OCI-LY7 (cell line): Measurements from ENCODE around the gene DUSP22. TPM values are rescaled to one million over a fixed set of nuclear protein-coding genes. Genes with fewer than 3 reads are reported as not detected.

ENCODE experiments used
- BruUV-seq: library from RNA; stranded (reverse); fragments of 400-500 nt; replicated peaks from 2 replicates; lab custom pipeline; 2021; lab: Mats Ljungman, UMichigan
- CTCF ChIA-PET: fragments of 300-600 bp; sonication (Branson Sonifier 250); formaldehyde crosslinking; loops from one replicate; lab custom pipeline; 2022; ENCODE audit warnings: antibody characterized with exemption; ENCODE audit not compliant: unreplicated experiment; lab: Charles Lee
- POLR2A ChIA-PET: fragments of 300-600 bp; sonication (Branson Sonifier 250); formaldehyde crosslinking; loops from one replicate; lab custom pipeline; 2022; ENCODE audit warnings: antibody characterized with exemption; lab: Charles Lee
- DNase-seq: peaks from one replicate; pipeline ENCODE4 v3.0.0-alpha.2; 2015; ENCODE audit warnings: low spot score
- H2AFZ ChIP-seq: fragments of 200-600 bp; sonication (generic), shearing (Covaris generic); 2 replicates; pipeline ENCODE4 v1.6.1; 2014; ENCODE audit warnings: mild to moderate bottlenecking, antibody characterized with exemption, low read length, moderate library complexity
- H3K27ac ChIP-seq: fragments of 200-600 bp; sonication (generic); 2 replicates; pipeline ENCODE4 v1.5.1; 2014; ENCODE audit warnings: mixed run types, low read depth, mild to moderate bottlenecking, moderate library complexity, low read length, inconsistent platforms; ENCODE audit not compliant: poor library complexity, severe bottlenecking
- H3K36me3 ChIP-seq: fragments of 200-600 bp; sonication (generic); 2 replicates; pipeline ENCODE4 v1.6.1; 2014; ENCODE audit warnings: mild to moderate bottlenecking, antibody characterized with exemption, low read length, moderate library complexity, mixed read lengths; ENCODE audit not compliant: insufficient read depth
- H3K4me1 ChIP-seq: fragments of 200-600 bp; sonication (generic); 2 replicates; pipeline ENCODE4 v1.5.1; 2014; ENCODE audit warnings: mild to moderate bottlenecking, low read length; ENCODE audit not compliant: insufficient read depth, poor library complexity, severe bottlenecking
- H3K4me2 ChIP-seq: fragments of 200-600 bp; sonication (generic); 2 replicates; pipeline ENCODE4 v1.6.1; 2014; ENCODE audit warnings: mild to moderate bottlenecking, low read length
- H3K4me3 ChIP-seq: fragments of 200-600 bp; sonication (generic); 2 replicates; pipeline ENCODE4 v1.5.1; 2014; ENCODE audit warnings: mild to moderate bottlenecking, low read depth, low read length; ENCODE audit not compliant: poor library complexity, severe bottlenecking
- H3K79me2 ChIP-seq: fragments of 200-600 bp; sonication (generic); 2 replicates; pipeline ENCODE4 v1.6.1; 2016; ENCODE audit warnings: low read depth, mild to moderate bottlenecking, low read length, moderate library complexity, mixed read lengths; ENCODE audit not compliant: insufficient read depth
- H3K9me2 ChIP-seq: fragments of 200-600 bp; sonication (generic); 2 replicates; pipeline ENCODE4 v1.6.1; 2016; ENCODE audit warnings: mild to moderate bottlenecking, low read length, mixed read lengths; ENCODE audit not compliant: insufficient read depth
- H3K9me3 ChIP-seq: fragments of 200-600 bp; sonication (generic); 2 replicates; pipeline ENCODE4 v1.6.1; 2014; ENCODE audit warnings: mild to moderate bottlenecking, mixed run types, low read length, mixed read lengths
- H4K20me1 ChIP-seq: fragments of 200-600 bp; sonication (generic); 2 replicates; pipeline ENCODE4 v1.6.1; 2014; ENCODE audit warnings: mild to moderate bottlenecking, antibody characterized with exemption, low read length, moderate library complexity, mixed read lengths; ENCODE audit not compliant: insufficient read depth
- EZH2phosphoT487 ChIP-seq: fragments of 200-600 bp; sonication (generic); IDR thresholded peaks from 2 replicates; pipeline ENCODE4 v1.6.1; 2018; ENCODE audit warnings: low read depth, borderline replicate concordance, mild to moderate bottlenecking, mixed run types, antibody characterized with exemption, low read length, moderate library complexity, mixed read lengths
- intact Hi-C: fragments of 100-400 bp; cut with micrococcal nuclease; formaldehyde crosslinking; loops from one replicate; pipeline ENCODE4 v1.10.0; 2022; ENCODE audit not compliant: unreplicated experiment
- total RNA-seq, 2 experiments: library from RNA; depleted of rRNA in 1 of 2; stranded (reverse); fragments of >200 nt in 1 of 2; shearing (Covaris generic) in 1 of 2; gene quantifications; 2 replicates each; pipeline ENCODE4 v1.2.3, GENCODE V29; 2014 to 2022
- TF ChIP-seq, protein P1 (sequence below): fragments of 200-600 bp; sonication (generic); conservative IDR thresholded peaks from 2 replicates; pipeline ENCODE4 v1.5.1; 2014; ENCODE audit warnings: mild to moderate bottlenecking, antibody characterized with exemption, low read length, moderate library complexity, mixed read lengths

The DUSP22 gene
- total RNA-seq, 2 experiments from 2014 or later, result 149 to 171 TPM

DNA sequence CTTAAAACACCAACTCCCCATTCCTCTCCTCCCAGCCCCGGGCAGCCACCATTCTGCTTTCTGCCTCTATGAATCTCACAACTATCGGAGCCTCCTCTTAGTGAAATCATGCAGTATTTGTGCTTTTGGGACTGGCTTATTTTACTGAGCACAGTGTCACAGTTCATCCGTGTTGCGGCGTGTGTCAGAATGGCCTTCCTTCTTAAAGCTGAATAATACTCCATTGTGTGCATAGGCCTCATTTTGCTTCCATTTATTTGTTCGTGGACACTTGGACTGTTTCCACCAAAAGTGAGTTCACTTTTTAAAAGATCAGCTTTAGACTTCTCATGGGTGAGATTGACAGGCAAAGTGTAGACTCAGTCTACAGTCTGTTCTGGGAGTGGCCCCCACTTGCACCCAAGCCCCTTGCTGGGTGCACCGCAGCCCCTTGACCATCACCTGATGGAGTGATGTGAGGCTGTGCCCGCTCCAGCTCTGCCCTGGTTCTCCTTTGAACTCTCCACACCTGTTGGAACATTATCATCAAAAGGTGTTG, 12.6 kb downstream of the DUSP22 start:
- H3K27ac ChIP-seq, result peak overlapping the region; percentile 71
- TF ChIP-seq EZH2phosphoT487, result no peak
- TF ChIP-seq, protein P1, sequence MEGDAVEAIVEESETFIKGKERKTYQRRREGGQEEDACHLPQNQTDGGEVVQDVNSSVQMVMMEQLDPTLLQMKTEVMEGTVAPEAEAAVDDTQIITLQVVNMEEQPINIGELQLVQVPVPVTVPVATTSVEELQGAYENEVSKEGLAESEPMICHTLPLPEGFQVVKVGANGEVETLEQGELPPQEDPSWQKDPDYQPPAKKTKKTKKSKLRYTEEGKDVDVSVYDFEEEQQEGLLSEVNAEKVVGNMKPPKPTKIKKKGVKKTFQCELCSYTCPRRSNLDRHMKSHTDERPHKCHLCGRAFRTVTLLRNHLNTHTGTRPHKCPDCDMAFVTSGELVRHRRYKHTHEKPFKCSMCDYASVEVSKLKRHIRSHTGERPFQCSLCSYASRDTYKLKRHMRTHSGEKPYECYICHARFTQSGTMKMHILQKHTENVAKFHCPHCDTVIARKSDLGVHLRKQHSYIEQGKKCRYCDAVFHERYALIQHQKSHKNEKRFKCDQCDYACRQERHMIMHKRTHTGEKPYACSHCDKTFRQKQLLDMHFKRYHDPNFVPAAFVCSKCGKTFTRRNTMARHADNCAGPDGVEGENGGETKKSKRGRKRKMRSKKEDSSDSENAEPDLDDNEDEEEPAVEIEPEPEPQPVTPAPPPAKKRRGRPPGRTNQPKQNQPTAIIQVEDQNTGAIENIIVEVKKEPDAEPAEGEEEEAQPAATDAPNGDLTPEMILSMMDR, result no peak
- CTCF ChIA-PET, result interaction anchor here (0.8 to 1.8 kb wide), 5 partner anchors 9 to 54 kb away, joined by 3 to 11 read pairs (median 6); no protein-coding TSS in a partner anchor
- peaks cover 58% of the 10 kb centered on the region for H3K4me1 ChIP-seq
- peaks cover 55% of the 10 kb centered on the region for H3K36me3 ChIP-seq
- H3K79me2 ChIP-seq, result peaks cover 14% of the 10 kb centered on the region; the same call in 1 of the 2 replicates
- POLR2A ChIA-PET, result interaction anchor here (0.5 to 11.3 kb wide), 12 partner anchors 8 to 136 kb away, joined by 3 to 180 read pairs (median 10); partner anchors contain the start of genes DUSP22 and IRF4
- intact Hi-C loops, result no loop called here
- no peaks in the 10 kb centered on the region for H3K9me3 ChIP-seq
- no TSS peak for BruUV-seq
- H4K20me1 ChIP-seq, result no peaks in the 10 kb centered on the region
- H3K4me3 ChIP-seq, result no peak overlapping the region
- no peak for DNase-seq
- peak overlapping the region; percentile 53 for H3K4me2 ChIP-seq
- no peaks in the 10 kb centered on the region for H3K9me2 ChIP-seq
- H2AFZ ChIP-seq, result no peak overlapping the region

DNA sequence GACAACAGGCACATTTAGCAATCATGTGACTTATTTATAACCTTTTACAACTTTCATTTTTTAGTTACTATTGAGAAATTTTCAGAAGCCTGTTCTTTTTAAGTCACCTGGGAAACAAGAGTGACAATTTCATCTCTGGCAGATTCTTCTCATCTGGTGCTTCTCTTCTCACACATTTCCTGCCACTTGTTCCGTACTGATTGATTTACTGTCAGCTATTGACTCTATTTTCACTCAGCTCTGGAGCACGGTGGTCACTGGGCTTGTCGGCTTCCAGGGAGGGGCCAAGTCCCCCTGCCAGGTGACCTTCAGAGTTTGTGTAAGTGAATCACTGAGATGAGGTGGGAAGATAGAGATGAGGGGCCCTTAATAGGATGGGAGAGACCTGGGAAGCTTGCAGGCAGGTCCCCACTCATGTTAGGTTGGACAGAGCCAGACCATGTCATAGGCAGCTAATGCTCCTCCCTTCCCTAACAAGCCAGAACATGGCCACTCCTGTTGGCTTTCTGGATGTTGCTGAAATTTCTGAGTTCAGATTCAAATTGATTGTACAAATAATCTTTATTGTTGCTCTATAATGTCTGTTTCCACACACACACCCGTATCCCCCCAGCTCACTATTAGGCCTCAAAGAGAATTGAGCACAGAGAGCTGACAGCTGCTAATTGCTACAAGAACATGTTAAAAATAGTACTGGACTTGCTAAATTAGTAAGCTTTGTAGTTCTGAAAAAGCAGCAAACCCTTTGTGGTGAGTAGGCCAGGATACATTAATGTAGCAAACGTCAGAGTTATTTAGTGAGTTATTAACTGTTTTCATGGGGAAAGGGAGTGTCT, 13.3 kb downstream of the DUSP22 start:
- peak overlapping the region; percentile 71 for H3K27ac ChIP-seq
- peaks cover 58% of the 10 kb centered on the region for H3K36me3 ChIP-seq
- no peaks in the 10 kb centered on the region for H3K9me3 ChIP-seq
- H3K4me3 ChIP-seq, result peak overlapping the region; percentile 2
- DNase-seq, result peak; percentile 74
- no peaks in the 10 kb centered on the region for H4K20me1 ChIP-seq
- H3K9me2 ChIP-seq, result no peaks in the 10 kb centered on the region
- intact Hi-C loops, result loop anchor here (1.0 kb wide), 2 partner anchors 17 to 23 kb away; no protein-coding TSS in a partner anchor
- peaks cover 12% of the 10 kb centered on the region; the same call in 1 of the 2 replicates for H3K79me2 ChIP-seq
- no peak overlapping the region for H2AFZ ChIP-seq
- peak overlapping the region; percentile 53 for H3K4me2 ChIP-seq
- CTCF ChIA-PET, result interaction anchor here (0.7 to 1.8 kb wide), 10 partner anchors 8 to 53 kb away, joined by 3 to 11 read pairs (median 4); no protein-coding TSS in a partner anchor
- TF ChIP-seq EZH2phosphoT487, result no peak
- TF ChIP-seq, protein P1, result no peak
- BruUV-seq, result no TSS peak
- H3K4me1 ChIP-seq, result peaks cover 62% of the 10 kb centered on the region
- POLR2A ChIA-PET, result interaction anchor here (0.6 to 11.3 kb wide), 18 partner anchors 9 to 110 kb away, joined by 3 to 180 read pairs (median 6); partner anchors contain the start of genes DUSP22 and IRF4
